ENCODE results near the gene COBLL1.
"Not testable (repeated sequence)": the region's sequence is repeated elsewhere in the genome, so short reads cannot be mapped to it uniquely, and the experiment has no call there.

DNA sequence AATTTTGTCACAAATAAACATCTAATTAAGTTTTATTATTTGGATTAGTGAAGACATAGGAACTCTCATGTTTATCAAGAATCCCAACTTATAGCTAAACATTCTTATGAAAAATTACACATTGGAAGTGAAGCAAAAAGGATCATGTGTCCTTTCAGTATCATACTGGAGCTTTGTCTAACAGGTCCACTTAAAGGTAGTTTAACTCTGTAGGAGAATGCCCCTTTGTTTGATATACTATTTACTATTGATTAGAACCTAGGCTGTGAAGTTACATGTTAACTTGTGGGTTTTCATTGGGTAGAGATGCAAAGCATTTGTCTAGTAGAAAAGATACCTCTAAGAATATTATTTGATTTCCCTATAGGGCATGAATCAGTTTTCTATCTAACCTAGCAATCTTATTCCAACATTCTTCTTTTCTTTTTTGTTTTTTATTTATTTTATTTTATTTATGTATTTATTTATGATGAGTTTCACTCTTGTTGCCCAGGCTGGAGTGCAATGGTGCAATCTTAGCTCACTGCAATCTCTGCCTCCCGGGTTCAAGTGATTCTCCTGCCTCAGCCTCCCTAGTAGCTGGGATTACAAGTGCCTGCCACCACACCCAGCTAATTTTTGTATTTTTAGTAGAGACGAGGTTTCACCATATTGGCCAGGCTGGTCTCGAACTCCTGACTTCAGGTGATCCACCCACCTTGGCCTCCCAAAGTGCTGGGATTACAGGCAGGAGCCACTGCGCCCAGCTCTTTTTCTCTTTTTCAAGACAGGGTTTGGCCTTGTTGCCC, 18.5 kb upstream of the COBLL1 start:
- TF ChIP-seq, protein P1, sequence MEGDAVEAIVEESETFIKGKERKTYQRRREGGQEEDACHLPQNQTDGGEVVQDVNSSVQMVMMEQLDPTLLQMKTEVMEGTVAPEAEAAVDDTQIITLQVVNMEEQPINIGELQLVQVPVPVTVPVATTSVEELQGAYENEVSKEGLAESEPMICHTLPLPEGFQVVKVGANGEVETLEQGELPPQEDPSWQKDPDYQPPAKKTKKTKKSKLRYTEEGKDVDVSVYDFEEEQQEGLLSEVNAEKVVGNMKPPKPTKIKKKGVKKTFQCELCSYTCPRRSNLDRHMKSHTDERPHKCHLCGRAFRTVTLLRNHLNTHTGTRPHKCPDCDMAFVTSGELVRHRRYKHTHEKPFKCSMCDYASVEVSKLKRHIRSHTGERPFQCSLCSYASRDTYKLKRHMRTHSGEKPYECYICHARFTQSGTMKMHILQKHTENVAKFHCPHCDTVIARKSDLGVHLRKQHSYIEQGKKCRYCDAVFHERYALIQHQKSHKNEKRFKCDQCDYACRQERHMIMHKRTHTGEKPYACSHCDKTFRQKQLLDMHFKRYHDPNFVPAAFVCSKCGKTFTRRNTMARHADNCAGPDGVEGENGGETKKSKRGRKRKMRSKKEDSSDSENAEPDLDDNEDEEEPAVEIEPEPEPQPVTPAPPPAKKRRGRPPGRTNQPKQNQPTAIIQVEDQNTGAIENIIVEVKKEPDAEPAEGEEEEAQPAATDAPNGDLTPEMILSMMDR (IDR thresholded peaks at IDR 0.05): not testable (repeated sequence)
- not testable (repeated sequence) for TF ChIP-seq POLR2A (IDR thresholded peaks at IDR 0.05)

Data from heart left ventricle (tissue), 13 donors.